GM21825 (cell line): ENCODE results near the gene EXD2.
"Not testable (repeated sequence)": the region's sequence is repeated elsewhere in the genome, so short reads cannot be mapped to it uniquely, and the experiment has no call there.

Experiments
- ATAC-seq: cut with Tn5 transposase; IDR thresholded peaks from one replicate; pipeline ENCODE4 v1.9.1; 2021; ENCODE audit warnings: mild to moderate bottlenecking, moderate library complexity; ENCODE audit not compliant: unreplicated experiment

Gene EXD2

GRCh38 chr14:69191340-69192111 is at the start of gene EXD2:
Gene EXD2 (plus strand): TSS chr14:69191498. CDS start chr14:69209471, 17,973 bp downstream.
- peak; percentile 89 for ATAC-seq

GRCh38 chr14:69141550-69141949 is 49.7 kb upstream of the EXD2 start:
- no peak for ATAC-seq

GRCh38 chr14:69142101-69142500 is 49.2 kb upstream of the EXD2 start:
- no peak for ATAC-seq

- ATAC-seq = no peak
Observed at GRCh38 chr14:69149461-69150244, 41.6 kb upstream of the EXD2 start.

GRCh38 chr14:69151458-69152180 is 39.7 kb upstream of the EXD2 start:
- ATAC-seq = peak; percentile 51

GRCh38 chr14:69152181-69152901 is 39.0 kb upstream of the EXD2 start:
- peak; percentile 9 for ATAC-seq

GRCh38 chr14:69152902-69153151 is 38.5 kb upstream of the EXD2 start, which contains the start of gene DCAF5:
Gene DCAF5 (minus strand): TSS chr14:69153119. CDS start chr14:69152978, 141 bp downstream.
- ATAC-seq = no peak

GRCh38 chr14:69153152-69153872 is 38.0 kb upstream of the EXD2 start:
- peak; percentile 84 for ATAC-seq

GRCh38 chr14:69153873-69154270 is 37.4 kb upstream of the EXD2 start:
- ATAC-seq = no peak

- ATAC-seq = no peak
Observed at GRCh38 chr14:69154779-69155178, 36.5 kb upstream of the EXD2 start.

- ATAC-seq = no peak
Observed at GRCh38 chr14:69156224-69156623, 35.1 kb upstream of the EXD2 start.

- ATAC-seq = no peak
Observed at GRCh38 chr14:69161590-69161989, 29.7 kb upstream of the EXD2 start.

GRCh38 chr14:69165787-69166186 is 25.5 kb upstream of the EXD2 start:
- not testable (repeated sequence) for ATAC-seq

- no peak for ATAC-seq
Observed at GRCh38 chr14:69170839-69171238, 20.5 kb upstream of the EXD2 start.

- ATAC-seq = no peak
Observed at GRCh38 chr14:69171569-69171968, 19.7 kb upstream of the EXD2 start.

- no peak for ATAC-seq
Observed at GRCh38 chr14:69175130-69175529, 16.2 kb upstream of the EXD2 start.

GRCh38 chr14:69181491-69181890 is 9.8 kb upstream of the EXD2 start:
- no peak for ATAC-seq

- not testable (repeated sequence) for ATAC-seq
Observed at GRCh38 chr14:69182580-69182979, 8.7 kb upstream of the EXD2 start.

- ATAC-seq = no peak
Observed at GRCh38 chr14:69183735-69184134, 7.6 kb upstream of the EXD2 start.

- ATAC-seq = no peak
Observed at GRCh38 chr14:69190191-69190590, 1.1 kb upstream of the EXD2 start.
